Activated CD4-positive, alpha-beta T cell treated with anti-CD3 and anti-CD28 coated beads, Interleukin-2, amount 50 U/mL, for 24 hours (primary cell): ENCODE data around the gene PKHD1.

Source experiments
- DNase-seq, 2 donors: peaks; one replicate each; pipeline ENCODE4 v3.0.0-alpha.2; 2020; ENCODE audit warnings: low read depth in 1 of 2, low spot score in 1 of 2

PKHD1 gene

DNA sequence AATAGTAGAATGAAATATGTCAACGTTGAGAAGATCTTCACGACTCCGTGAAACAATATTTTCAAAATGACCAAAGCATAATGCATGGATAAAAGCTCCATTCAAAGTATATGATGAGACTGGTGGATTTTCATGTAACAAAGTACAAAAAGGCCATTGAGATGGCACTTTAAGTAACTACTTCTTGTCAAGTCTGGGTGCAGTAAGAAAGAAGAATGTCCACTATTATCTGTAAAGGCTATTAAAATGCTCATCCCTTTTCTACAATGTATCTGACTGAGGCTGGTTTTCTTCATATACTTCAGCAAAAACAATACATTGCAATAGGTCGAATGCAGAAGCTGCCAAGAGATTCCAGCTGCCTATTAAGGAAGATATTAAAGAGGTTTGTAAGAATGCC is 457.4 kb downstream of the PKHD1 start:
- no peak for DNase-seq

DNA sequence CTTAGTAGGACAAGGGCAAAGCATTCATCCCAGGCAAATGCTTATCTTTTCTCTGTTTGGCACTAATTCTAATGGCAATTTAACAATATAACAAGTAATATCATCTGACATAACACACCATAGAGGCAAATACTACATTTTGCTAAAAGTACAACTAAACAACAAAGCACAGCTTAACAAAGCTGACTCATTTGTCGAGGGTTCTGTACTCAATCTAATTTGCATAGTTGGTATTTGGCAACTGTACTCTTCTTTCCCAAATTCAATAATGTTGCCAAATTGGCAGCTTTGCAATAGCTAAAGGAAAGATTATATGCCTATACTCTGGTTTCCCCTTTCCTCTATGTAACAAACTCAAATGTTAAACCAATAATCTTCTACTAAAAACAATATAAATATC is 461.0 kb downstream of the PKHD1 start:
- no peak for DNase-seq

DNA sequence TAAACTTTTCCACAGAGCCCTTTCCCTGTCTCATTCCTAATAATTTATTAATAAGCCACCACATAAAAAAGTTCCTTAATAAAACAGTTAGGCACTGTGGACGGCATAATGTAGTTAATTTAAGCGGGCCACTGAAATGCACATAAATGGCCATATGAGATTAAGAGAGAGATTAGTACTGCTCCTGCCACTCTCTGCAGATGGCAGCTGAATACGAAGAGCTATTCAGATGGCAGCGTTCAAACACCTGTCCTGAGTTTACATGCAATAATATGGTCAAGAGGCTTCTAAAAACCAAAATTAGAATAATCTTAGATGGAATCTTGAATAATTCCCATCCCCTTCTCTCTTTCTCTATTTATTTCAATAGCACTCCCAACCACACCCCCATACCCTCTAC is 461.8 kb downstream of the PKHD1 start:
- no peak for DNase-seq

DNA sequence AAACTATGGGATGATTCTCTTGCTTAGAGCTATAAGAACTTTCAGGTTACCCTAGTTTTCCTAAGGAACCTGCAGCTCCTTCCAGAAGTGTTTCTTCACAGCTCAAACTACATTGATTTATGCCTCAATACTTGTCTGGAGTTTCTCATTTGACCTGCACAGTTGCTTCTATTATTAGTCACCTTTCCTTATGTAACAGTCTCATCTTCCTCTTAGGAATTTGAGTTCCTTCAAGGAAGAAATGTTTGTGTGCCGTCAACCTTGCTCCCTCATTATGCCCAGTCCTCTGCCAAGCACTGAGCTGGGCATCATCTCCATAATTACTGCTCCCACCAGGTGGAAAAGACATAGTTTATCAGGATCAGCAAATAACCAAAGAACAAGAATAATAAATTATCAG is 466.4 kb downstream of the PKHD1 start:
- DNase-seq: no peak

DNA sequence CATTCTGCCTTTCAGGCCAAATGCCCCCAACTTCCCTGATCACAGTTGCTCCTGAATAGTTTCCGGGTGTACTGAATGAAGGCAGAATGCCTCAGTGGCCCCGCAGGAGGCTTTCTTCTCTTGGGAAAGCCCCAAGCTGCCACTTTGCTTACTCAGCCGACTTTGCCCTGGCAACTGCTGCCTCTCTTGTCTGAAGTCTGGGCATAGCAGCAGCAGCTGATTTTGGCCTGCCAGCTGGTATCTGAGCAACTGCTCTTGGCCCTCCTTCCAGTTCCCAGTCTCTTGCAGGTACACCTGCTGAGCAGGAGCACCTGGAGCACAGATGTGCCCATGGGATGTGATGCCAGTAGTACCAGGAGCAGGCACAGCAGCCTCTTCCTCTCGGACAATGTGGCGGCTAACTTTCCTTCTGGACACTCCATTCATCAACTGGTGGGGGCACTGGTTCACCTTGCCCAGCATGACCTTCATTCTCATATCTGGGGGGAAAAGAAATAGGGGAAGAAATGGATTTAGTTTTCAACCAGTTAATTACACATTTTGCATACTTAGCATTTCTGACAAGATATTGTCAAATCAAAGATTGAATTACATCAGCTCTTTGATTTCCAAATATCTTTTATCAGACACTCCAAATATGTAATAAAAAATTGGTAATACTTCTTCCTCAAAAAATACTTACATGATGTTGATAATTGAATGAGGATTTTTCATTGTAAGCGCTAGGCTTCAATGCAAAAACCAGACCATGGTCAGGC is 468.2 kb downstream of the PKHD1 start:
- no peak for DNase-seq

DNA sequence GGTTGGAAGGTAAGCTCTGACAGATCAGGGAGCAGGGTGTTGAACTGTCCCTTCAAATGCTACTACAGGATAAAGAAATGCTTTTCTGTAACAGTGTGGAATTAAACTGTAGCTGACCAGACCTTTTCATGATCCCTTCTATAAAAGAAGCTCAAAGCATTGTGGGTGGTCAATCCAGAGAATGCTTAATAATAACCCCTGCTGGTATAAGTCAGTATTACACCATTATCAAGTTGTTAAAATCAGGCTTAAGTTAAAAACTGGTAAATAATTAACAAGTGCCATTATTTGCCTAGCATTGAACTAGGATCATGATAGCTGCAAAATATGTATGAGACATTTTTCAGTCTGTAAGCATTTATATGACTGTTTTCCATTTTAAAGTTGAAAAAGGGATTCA is 468.9 kb downstream of the PKHD1 start:
- DNase-seq: no peak

DNA sequence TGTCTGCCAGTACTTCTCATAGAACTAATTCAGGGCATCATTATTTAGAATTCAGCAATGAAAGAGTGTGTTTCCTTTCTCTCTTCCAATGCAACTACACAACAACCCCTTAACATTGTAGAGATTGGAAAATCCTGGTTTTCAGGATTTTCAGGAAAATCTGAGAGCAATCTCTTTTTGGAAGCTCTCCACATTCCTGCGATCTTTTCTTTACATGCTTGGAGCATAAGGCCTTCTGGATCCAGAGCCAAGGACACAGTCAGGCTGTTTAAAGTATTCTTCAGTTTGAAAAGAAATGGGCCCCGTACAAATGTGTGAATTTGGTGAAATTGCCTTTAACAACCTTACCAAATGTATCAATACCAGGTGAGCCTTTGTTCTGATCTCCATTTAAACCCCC is 469.7 kb downstream of the PKHD1 start:
- no peak for DNase-seq

DNA sequence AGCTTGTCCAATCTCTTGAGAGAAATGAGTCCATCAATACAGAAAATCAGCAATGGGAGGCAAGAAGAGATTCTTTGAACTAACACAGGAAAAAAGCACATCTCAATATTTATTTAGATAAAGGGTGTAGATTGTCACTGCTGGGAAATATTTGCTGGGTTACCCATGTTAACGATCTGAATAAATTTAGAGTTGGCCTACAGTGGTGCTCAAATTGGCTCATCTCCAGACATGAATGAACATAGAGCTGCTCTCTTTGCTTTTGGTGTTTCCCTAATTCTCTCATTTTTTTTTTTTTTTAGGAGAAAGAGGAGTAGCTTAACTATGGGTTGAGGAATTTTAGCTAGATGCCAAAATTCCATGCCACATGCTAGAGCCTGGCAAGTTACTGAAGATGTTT is 471.2 kb downstream of the PKHD1 start:
- DNase-seq: no peak

DNA sequence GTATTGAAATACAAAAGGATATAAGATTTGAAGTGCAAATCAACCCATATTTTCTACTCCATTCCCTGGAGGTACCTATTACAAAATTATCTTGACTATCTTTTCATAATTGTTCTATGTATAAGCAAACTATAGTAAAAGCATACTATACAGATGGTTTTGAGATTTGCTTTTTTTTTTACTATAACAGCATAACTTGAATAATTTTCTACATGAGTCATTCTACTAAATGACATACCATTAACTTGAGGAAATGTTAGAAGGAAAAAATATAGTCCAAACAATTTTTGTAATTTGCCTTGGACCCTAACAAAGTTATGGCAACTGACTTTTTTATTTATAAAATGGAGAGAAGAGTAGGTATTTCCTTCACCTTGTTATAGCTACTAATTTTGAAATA is 472.7 kb downstream of the PKHD1 start:
- DNase-seq: no peak

DNA sequence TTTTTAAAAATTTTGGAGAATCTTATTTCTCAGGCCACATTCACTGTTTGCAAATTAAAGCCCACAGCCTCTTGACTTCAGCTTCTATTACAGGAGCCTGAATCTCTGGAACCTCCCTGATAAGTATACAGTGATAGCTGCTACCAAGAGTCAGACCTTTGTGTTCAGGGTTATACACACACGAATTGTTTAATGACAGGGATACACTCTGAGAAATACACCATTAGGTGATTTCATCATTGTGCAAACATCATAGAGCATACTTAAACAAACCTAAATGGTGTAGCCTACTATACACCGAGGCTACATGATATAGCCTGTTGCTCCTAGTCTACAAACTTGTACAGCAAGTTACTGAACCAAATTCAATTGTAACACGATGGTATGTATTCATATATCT is 473.9 kb downstream of the PKHD1 start:
- DNase-seq: no peak

DNA sequence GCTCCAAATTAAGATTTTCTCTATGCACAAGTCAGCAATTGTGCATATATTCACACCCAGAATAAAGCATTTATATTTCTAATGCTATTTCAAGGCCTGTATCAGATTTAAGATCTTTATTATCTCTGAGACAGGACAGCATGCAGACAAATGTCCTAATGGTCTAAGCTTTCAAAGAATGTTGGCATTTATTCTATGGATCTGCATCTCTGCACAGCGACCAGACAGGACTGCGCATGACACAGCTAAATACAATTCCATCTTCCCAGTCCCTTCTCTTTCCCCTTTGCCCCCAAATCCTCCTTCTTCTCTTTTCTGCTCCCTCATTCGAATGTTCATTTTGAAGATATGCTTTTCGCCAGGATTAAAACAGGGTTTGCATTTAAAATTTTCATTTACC is 478.5 kb downstream of the PKHD1 start:
- no peak for DNase-seq

DNA sequence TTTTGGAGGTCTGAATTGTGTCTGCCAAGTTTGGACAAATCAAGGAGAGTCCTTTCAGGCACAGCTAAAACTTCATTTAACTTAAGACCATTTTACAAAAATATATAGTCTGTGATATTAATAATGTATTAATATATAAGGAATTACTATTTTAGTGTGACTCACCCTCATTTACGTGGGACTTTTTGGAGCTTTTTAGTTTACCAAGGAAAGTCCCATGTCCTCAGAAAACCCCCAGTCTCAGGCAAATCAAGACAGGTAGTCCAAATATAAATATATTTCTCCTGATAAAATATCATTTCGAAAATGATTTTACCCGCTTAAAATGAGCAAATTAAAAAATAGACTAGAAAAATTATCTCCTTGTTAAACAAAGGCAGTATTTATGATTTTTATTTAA is 479.0 kb downstream of the PKHD1 start:
- no peak for DNase-seq

DNA sequence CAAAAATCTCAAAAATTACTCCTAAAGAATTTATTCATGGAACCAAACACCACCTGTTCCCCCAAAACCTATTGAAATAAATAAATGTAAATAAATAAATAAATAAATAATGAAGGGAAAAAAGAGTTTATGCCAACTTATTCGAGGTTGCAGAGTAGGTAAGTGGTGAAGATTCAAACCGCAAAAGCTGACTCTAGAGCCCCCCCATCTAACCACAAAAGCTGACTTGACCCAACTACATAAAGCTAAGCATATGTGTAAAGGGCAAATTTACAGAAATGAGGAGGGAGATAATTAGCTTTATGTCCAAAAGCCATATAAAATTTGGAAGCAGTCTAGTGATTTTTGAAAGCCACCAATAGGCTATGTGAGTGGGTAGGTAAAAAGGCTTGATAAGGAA is 486.9 kb downstream of the PKHD1 start:
- no peak for DNase-seq

DNA sequence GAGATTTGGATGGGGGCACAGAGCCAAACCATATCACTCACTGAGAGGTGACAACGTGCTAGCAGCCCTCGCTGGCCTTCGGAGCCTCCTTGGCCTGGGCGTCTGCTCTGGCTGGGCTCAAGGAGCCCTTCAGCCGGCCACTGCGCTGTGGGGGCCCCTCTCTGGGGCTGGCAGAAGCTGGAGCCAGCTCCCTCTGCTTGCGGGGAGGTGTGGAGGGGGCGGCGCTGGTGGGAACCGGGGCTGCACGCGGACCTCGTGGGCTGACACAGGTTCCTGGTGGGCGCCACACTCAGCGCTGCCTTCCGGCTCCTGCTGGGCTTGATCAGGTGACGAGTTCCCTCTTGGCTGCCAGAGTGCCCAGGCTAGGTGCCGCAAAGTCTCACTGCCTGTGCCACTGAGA is 489.2 kb downstream of the PKHD1 start:
- no peak for DNase-seq

DNA sequence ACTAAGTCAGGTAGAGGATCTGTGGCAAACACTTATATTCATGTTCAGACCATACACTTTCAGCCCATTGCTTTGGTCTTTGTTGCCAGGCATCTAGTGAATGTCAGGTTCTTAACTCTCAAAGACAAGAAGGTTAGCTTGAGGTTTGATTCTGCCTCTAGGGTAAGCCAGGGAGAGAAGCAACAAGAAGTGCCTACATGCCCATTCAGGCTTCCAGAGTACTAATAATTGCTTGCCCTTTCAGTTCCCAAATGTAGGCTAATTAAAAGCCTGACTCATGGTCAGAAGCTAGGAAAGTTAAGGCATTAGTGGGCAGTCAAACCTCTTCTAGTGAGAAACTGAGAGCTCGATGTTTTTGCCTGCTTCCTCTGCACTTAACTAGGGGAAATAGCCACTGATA is 492.4 kb downstream of the PKHD1 start:
- DNase-seq: no peak

DNA sequence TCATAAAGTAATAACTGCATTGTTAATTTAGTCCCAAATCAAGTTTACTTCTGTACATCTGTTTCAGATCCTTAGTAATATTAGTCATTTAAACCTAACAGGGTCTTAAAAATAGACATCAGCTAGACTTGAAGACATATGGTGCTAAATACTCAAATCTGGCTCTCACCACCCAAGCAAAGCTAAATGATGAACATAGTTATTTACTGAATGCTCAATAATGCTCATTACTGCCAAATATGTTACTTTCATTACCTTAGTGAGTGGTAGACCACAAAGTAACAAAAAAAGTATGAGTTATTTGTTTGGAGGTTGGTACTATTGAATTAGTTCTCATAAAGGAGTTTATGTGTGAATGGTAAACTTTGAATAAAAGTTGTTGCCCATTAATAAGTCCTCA is 502.1 kb downstream of the PKHD1 start:
- no peak for DNase-seq

DNA sequence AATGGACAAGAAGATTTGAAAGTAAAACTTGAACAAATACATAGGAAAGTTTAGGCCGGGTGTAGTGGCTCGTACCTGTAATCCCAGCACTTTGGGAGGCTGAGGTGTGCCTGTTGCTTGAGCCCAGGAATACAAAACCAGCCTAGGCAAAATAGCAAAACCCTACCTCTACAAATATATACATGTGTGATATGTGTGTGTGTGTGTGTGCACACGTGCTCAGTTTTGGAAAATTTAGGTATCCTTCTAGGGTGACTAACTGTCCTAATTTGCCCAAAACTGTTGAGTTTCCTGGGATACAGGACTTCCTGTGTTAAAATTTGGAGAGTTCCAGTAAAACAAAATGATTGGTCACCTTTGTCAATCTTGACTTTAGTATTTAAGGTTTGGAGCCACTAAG is 503.2 kb downstream of the PKHD1 start:
- no peak for DNase-seq

DNA sequence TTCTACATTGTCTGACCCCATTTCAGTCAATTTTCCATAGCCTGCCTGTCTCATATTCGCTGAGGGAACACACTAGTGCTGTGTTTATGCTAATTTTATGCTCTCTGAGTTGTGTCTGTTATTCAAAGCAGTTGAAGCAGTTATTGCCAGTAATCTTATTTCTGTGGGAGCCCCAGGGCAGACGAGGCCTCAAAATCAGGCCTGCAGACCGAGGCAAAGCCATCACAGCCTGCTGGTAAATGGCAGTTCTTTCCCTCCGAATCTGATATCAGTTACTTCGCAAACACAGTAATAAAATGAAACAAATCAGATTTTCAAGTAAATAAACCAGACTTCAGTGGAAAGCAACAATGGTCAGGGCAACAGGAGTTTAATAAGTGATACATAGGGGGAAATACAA is 508.4 kb downstream of the PKHD1 start:
- DNase-seq: no peak

DNA sequence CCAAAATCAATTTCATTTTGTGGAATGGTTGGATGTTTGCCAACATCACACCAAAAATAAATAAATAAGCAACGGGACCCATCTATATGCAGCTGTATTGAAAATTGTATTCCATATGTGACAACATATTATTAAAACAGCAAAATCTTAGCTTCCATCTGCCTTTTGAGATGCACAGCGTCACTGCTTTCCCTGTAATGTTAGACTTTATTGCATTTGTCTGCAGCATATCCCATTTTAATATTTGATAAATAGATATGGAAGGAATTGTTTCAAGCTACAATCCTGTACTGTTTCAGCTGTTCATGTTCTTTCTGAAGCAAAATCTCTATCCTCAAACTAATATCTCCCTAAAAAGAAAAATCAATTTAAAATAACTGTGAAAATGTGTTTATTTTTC is 509.1 kb downstream of the PKHD1 start:
- no peak for DNase-seq

DNA sequence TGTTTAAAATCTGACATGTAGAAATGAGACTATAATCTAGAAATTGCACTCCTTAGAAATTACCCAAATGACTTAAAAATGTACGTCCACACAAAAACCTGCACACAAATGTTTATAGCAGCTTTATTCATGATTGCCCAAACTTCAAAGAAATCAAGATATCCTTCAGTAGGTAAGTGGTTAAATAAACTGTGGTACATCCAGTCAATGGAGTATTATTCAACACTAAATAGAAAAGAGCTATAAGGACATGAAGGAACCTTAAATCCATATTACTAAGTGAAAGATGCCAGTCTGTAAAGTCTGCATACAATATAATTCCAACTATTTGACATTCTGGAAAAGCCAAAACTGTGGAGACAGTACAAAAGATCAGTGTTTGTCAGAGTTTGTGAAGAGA is 513.4 kb downstream of the PKHD1 start:
- DNase-seq: no peak

DNA sequence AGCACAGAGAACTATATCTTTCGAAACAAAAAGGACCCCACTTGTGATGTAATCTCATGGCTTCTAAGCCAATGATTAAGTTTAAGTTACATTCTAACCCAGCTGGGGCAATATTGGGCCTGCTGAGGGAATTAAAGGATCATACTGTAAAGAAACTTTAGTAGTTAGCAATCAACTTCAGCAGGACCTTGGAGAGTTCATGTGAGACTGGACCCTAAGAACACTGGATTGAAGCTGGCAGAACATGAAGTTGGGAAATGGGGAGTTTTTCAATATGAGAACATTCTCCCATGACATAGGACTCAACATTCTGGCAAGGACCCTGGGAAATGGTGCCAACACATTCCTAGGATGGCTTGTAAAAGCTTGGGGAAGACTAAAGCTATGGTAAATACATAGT is 516.2 kb downstream of the PKHD1 start:
- no peak for DNase-seq

DNA sequence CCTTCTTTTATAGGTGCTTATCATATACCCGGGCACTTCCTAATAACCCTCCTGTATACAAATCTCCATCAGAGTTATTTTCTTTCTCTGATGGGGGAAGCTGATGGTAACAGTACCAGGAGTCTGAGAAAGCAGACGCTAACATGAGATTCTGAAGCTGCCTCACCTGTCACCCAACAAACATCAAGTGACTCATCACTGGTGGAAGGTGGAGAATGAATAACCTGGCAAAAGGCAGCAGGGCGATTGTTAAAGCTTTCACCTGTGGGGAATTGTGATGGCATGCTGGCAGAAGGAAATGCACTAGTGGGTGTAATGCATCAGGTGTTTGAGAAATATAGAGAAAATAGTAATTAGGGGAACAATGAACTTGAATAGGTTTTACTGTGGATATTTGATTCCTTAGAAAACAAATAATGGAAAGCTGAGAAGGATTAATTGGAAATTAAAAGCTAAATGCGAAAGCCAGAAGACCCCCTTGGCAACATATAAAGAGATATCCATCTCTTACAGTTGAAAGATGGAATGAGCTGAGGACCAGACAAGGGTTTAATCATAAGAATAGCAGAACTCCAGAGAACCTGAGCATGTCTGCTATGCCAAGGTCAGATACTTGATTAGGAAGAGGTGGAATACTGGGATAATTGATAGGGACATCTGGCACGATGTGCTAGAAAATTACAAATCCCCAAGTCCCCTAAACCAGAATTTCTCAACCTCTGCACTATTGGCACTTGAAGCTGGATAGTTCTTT is 517.1 kb downstream of the PKHD1 start:
- DNase-seq: no peak

DNA sequence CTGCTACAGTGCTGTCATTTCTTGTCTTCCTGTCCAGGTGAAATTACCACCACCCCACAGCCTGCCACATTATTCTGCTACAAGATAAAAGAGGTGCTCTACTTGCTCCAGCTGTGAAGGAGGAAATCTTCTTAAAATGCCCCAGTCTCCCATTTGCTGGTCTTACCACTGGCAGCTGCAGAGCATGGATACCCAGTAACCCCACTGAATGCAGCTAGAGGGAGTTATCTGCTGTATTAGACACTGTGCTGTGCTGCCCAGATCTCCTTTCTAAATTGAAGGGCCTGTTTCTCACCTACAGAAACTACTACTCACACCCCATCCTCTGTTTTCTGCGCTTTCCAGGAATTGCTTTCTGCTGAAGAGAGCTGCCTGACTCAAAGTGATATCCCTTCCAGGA is 517.8 kb downstream of the PKHD1 start:
- no peak for DNase-seq
